ENCODE results near the gene SSNA1. TPM values are rescaled to one million over a fixed set of nuclear protein-coding genes. Genes with fewer than 3 reads are reported as not detected.

SSNA1 gene
- total RNA-seq, 2 donors from 2014 or later = 40.6 to 67.1 TPM

- Histone ChIP-seq H3K36me3 (peaks cover 36% of the 10 kb centered on the region), H3K27me3 (replicated peaks; ENCODE audit: insufficient read depth) (no peaks in the 10 kb centered on the region), H3K4me3 (peak overlapping the region; percentile 84), H3K27ac (peak overlapping the region; percentile 93), H3K4me1 (ENCODE audit: control insufficient read depth in 1 of 2, low read depth in 2 of 2) (peaks cover 30 to 39% of the 10 kb centered on the region in 2 donors), H3K9me3 (no peaks in the 10 kb centered on the region)
- DNase-seq (ENCODE audit: low spot score) = no peak
- no peak for TF ChIP-seq CTCF (IDR thresholded peaks at IDR 0.05)
- ATAC-seq (ENCODE audit: insufficient number of reproducible peaks, low FRiP score, low read depth) = no peak
Measured at GRCh38 chr9:137188086-137188489, 388 bp upstream of the SSNA1 start.

- H3K4me3 ChIP-seq = peak overlapping the region; percentile 84
- H3K27ac ChIP-seq = peak overlapping the region; percentile 93
- H3K9me3 ChIP-seq = no peaks in the 10 kb centered on the region
- peaks cover 21% of the 10 kb centered on the region for H3K36me3 ChIP-seq
- ATAC-seq (ENCODE audit: insufficient number of reproducible peaks, low FRiP score, low read depth) = no peak
- no peak for DNase-seq (ENCODE audit: low spot score)
- no peaks in the 10 kb centered on the region for H3K27me3 ChIP-seq (replicated peaks; ENCODE audit: insufficient read depth)
- TF ChIP-seq CTCF (IDR thresholded peaks at IDR 0.05) = no peak
- peaks cover 30 to 39% of the 10 kb centered on the region in 2 donors for H3K4me1 ChIP-seq (ENCODE audit: control insufficient read depth in 1 of 2, low read depth in 2 of 2)
Measured at GRCh38 chr9:137189297-137190295, 1.1 kb downstream of the SSNA1 start.

GRCh38 chr9:137190315-137190856 is 1.9 kb downstream of the SSNA1 start:
- no peaks in the 10 kb centered on the region for H3K9me3 ChIP-seq
- no peak overlapping the region for H3K4me3 ChIP-seq
- H3K27ac ChIP-seq = peak overlapping the region in 1 of 2 donors; percentile 93
- no peak for ATAC-seq (ENCODE audit: insufficient number of reproducible peaks, low FRiP score, low read depth)
- H3K4me1 ChIP-seq (ENCODE audit: control insufficient read depth in 1 of 2, low read depth in 2 of 2) = peaks cover 30 to 39% of the 10 kb centered on the region in 2 donors
- TF ChIP-seq CTCF (IDR thresholded peaks at IDR 0.05) = no peak
- no peak for DNase-seq (ENCODE audit: low spot score)
- H3K27me3 ChIP-seq (replicated peaks; ENCODE audit: insufficient read depth) = no peaks in the 10 kb centered on the region
- H3K36me3 ChIP-seq = peaks cover 19% of the 10 kb centered on the region

GRCh38 chr9:137191245-137191644 is 2.8 kb downstream of the SSNA1 start:
- Histone ChIP-seq H3K27me3 (replicated peaks; ENCODE audit: insufficient read depth) (no peaks in the 10 kb centered on the region), H3K4me1 (ENCODE audit: control insufficient read depth in 1 of 2, low read depth in 2 of 2) (peaks cover 28 to 34% of the 10 kb centered on the region in 2 donors), H3K27ac (no peak overlapping the region), H3K9me3 (no peaks in the 10 kb centered on the region), H3K4me3 (no peak overlapping the region), H3K36me3 (peaks cover 15% of the 10 kb centered on the region)
- ATAC-seq (ENCODE audit: insufficient number of reproducible peaks, low FRiP score, low read depth) = no peak
- no peak for DNase-seq (ENCODE audit: low spot score)
- TF ChIP-seq CTCF (IDR thresholded peaks at IDR 0.05) = no peak

Data from thoracic aorta (tissue), 2 donors.